Tibial nerve (tissue), 4 donors: ENCODE measurements around the gene RPTOR. TPM values are rescaled to one million over a fixed set of nuclear protein-coding genes. Genes with fewer than 3 reads are reported as not detected.

Source experiments
- DNase-seq, 2 donors: peaks; one replicate each; pipeline ENCODE4 v3.0.0-alpha.2; 2019; ENCODE audit warnings: low spot score in 2 of 2
- H3K27ac ChIP-seq, 4 donors: fragments of 200-600 bp; sonication (generic) in 3 of 4; one replicate each; pipeline ENCODE4 v1.5.1; 2017 to 2019; ENCODE audit warnings: mild to moderate bottlenecking in 1 of 4
- H3K27me3 ChIP-seq, 2 donors: fragments of 200-600 bp; sonication (generic) in 1 of 2; one replicate each; pipeline versions ENCODE4 v1.5.1 to v1.6.0; 2017 to 2019
- H3K36me3 ChIP-seq, 3 donors: fragments of 200-600 bp; sonication (generic); one replicate each; pipeline ENCODE4 v1.5.1; 2018 to 2019
- H3K4me1 ChIP-seq, 4 donors: fragments of 200-600 bp; sonication (generic) in 3 of 4; one replicate each; pipeline ENCODE4 v1.5.1; 2017 to 2019
- H3K4me3 ChIP-seq, 4 donors: fragments of 200-600 bp; sonication (generic) in 3 of 4; one replicate each; pipeline ENCODE4 v1.5.1; 2017 to 2019; ENCODE audit warnings: mild to moderate bottlenecking in 1 of 4, moderate library complexity in 1 of 4
- H3K9me3 ChIP-seq, 4 donors: fragments of 200-600 bp; sonication (generic) in 3 of 4; one replicate each; pipeline ENCODE4 v1.5.1; 2017 to 2019
- EP300 ChIP-seq, 2 donors: sonication (generic); formaldehyde crosslinking; IDR thresholded peaks; one replicate each; pipeline ENCODE4 v1.6.1; 2017; ENCODE audit warnings: antibody characterized with exemption in 2 of 2, mild to moderate bottlenecking in 1 of 2
- POLR2A ChIP-seq, 2 donors: fragments of 450-650 bp; IDR thresholded peaks; one replicate each; pipeline ENCODE4 v1.6.1; 2017; ENCODE audit warnings: antibody characterized with exemption in 2 of 2, mild to moderate bottlenecking in 2 of 2, moderate library complexity in 2 of 2
- WGBS, 2 donors: methylation state at CpG; one replicate each; pipeline ENCODE4 v1.1.5; 2018; 5-methylcytosine and 5-hydroxymethylcytosine counted together
- total RNA-seq, 4 donors: library from RNA; depleted of rRNA; stranded (reverse); fragments of >200 nt; gene quantifications; one replicate each; pipeline ENCODE4 v1.1.0, GENCODE V29; 2016
- TF ChIP-seq, protein P1 (sequence below), 5 experiments: fragments of 200-600 bp in 3 of 5; fragments of 450-650 bp in 2 of 5; sonication (generic) in 3 of 5; IDR thresholded peaks; one replicate each; pipeline ENCODE4 v1.5.1; 2016 to 2019; ENCODE audit warnings: antibody characterized with exemption in 5 of 5, mild to moderate bottlenecking in 3 of 5, moderate library complexity in 2 of 5

The RPTOR gene
- total RNA-seq, 4 donors from 2014 or later: 34.7 to 56.4 (median 40.1) TPM

DNA sequence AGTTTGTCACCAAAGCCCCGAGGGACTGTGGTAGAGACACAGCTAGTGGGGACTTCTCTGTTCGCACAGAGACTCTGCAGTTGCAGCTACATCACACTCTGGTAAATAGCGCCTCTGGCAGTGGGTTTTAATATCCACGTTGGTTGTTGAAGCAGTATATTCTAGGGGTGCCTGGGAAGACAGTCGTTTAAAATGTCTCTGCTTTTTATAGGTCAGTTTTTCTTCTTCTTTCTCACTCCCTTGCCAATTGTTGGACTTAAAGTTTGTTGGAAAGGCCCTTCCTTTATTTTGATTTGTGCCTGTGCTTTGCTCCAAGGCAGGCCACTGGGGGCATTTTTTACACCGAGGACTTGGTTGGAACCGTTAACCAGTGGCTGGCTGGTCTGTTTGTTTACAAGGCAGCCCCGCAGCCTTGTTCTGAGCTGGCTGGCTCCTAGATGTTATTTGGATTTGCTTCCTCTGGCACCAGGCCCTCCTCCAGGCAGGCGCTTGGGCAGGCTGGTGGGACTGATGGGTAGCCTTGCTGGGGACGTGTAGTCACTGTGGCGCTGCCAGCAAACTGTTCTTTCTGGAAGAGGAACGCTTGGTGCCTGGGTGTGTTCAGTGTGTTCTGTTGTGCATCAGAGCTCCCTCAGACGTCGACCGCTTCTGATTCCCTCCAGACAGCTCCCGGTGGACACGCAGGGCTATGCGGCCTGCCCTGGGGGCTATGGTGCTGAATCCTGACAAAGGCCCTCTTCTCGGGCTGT, 228.8 kb downstream of the RPTOR start:
- peaks cover 0 to 16% (median 11%) of the 10 kb centered on the region in 4 donors for H3K4me1 ChIP-seq
- 42 to 54% methylated on average over 17 to 19 of the region's 19 CpGs for WGBS, 2 donors
- H3K4me3 ChIP-seq: no peak overlapping the region
- H3K27ac ChIP-seq: peak overlapping the region in 3 of 4 donors; percentile 47 to 72 (median 62)
- DNase-seq: no peak
- TF ChIP-seq, protein P1, sequence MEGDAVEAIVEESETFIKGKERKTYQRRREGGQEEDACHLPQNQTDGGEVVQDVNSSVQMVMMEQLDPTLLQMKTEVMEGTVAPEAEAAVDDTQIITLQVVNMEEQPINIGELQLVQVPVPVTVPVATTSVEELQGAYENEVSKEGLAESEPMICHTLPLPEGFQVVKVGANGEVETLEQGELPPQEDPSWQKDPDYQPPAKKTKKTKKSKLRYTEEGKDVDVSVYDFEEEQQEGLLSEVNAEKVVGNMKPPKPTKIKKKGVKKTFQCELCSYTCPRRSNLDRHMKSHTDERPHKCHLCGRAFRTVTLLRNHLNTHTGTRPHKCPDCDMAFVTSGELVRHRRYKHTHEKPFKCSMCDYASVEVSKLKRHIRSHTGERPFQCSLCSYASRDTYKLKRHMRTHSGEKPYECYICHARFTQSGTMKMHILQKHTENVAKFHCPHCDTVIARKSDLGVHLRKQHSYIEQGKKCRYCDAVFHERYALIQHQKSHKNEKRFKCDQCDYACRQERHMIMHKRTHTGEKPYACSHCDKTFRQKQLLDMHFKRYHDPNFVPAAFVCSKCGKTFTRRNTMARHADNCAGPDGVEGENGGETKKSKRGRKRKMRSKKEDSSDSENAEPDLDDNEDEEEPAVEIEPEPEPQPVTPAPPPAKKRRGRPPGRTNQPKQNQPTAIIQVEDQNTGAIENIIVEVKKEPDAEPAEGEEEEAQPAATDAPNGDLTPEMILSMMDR (IDR thresholded peaks at IDR 0.05): no peak
- TF ChIP-seq EP300 (IDR thresholded peaks at IDR 0.05): peak in 1 of 2 donors; percentile 38
- no peak for TF ChIP-seq POLR2A (IDR thresholded peaks at IDR 0.05)
- H3K27me3 ChIP-seq: no peaks in the 10 kb centered on the region
- no peaks in the 10 kb centered on the region for H3K9me3 ChIP-seq
- H3K36me3 ChIP-seq: peaks cover 0 to 22% (median 0%) of the 10 kb centered on the region in 3 donors

DNA sequence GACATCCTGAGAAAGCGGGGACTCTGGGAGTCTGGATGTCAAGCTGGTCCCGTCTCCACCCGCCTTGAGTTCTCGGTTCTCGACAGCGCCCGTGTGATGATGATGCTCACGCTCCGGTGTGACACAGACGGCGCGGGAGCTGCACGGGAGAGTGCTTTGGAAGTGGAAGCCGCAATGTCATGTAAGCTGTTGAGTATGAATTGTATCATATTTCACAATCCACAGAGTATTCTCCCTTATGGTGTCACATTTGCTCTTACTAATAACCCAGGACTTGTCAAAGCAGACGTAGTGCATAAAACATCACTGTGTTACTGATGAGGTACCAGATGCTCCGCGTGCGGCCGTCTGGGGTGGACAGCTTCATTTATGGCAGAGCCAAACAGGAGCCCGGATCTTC, 229.5 kb downstream of the RPTOR start:
- no peaks in the 10 kb centered on the region for H3K27me3 ChIP-seq
- TF ChIP-seq, protein P1 (IDR thresholded peaks at IDR 0.05): no peak
- no peak for TF ChIP-seq POLR2A (IDR thresholded peaks at IDR 0.05)
- TF ChIP-seq EP300 (IDR thresholded peaks at IDR 0.05): no peak
- DNase-seq: no peak
- H3K36me3 ChIP-seq: peaks cover 0 to 22% (median 0%) of the 10 kb centered on the region in 3 donors
- peak overlapping the region in 3 of 4 donors; percentile 47 to 72 (median 62) for H3K27ac ChIP-seq
- no peaks in the 10 kb centered on the region for H3K9me3 ChIP-seq
- WGBS, 2 donors: 90 to 92% methylated on average over 20 of the region's 20 CpGs
- no peak overlapping the region for H3K4me3 ChIP-seq
- H3K4me1 ChIP-seq: peaks cover 0 to 16% (median 11%) of the 10 kb centered on the region in 4 donors

DNA sequence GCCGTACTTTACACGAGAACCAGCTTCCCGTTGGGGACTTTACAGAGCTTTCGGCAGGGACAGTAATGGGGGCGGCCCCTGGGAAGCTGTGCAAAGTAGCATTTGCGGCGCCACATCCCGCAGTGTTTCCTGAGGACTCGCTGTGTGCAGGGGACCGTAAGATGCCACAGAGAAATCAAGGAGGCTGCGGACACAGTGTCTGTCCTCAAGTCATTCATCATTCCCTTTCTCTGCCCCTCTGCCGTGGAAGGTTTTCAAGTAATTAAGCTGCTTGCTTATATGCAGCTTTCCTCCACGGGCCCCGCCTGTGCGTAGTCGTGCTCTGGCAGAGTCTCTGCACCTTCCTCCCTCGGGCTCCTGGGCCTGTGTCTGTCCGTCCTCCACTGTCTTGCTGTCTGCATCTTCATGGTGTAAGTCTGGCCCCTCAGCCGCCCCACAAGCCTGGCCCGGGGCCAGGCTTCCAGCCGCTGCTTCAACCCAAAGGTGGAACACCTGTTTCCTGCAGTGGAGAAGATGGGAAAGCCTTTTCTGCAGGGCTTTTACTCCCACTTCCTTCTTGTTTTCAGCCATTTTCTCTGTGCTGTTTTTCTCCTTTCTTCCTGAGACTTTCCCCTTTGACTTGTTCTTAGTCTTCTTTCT, 230.1 kb downstream of the RPTOR start:
- Histone ChIP-seq H3K4me1 (peaks cover 0 to 20% (median 11%) of the 10 kb centered on the region in 4 donors), H3K4me3 (no peak overlapping the region), H3K27me3 (no peaks in the 10 kb centered on the region), H3K9me3 (no peaks in the 10 kb centered on the region), H3K36me3 (peaks cover 0 to 20% (median 0%) of the 10 kb centered on the region in 3 donors), H3K27ac (peak overlapping the region in 1 of 4 donors; percentile 72)
- no peak for DNase-seq
- 78 to 79% methylated on average over 21 of the region's 21 CpGs for WGBS, 2 donors
- TF ChIP-seq, protein P1 (IDR thresholded peaks at IDR 0.05): no peak
- no peak for TF ChIP-seq POLR2A (IDR thresholded peaks at IDR 0.05)
- no peak for TF ChIP-seq EP300 (IDR thresholded peaks at IDR 0.05)

DNA sequence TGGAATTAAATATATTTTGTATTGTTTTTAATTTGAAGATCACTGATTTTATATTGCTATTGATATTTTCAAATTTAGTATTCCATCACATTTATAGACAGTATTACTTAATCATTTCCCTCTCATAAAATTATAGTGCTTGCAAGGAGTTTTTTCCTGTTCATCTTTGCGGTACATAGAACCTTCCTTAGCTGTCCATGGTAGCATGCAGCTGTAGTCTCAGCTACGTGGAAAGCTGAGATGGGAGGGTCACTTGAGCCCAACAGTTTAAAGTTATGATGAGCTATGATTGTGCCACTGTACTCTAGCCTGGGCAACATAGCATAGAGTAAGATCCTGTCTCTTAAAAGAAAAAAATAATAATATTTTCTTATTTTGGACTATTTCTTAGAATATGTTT, 231.2 kb downstream of the RPTOR start:
- no peaks in the 10 kb centered on the region for H3K9me3 ChIP-seq
- H3K27ac ChIP-seq: no peak overlapping the region
- TF ChIP-seq EP300 (IDR thresholded peaks at IDR 0.05): no peak
- TF ChIP-seq, protein P1 (IDR thresholded peaks at IDR 0.05): no peak
- no peak for TF ChIP-seq POLR2A (IDR thresholded peaks at IDR 0.05)
- no peaks in the 10 kb centered on the region for H3K27me3 ChIP-seq
- peaks cover 0 to 9% (median 0%) of the 10 kb centered on the region in 3 donors for H3K36me3 ChIP-seq
- peaks cover 0 to 27% (median 14%) of the 10 kb centered on the region in 4 donors for H3K4me1 ChIP-seq
- no peak for DNase-seq
- no peak overlapping the region for H3K4me3 ChIP-seq
- 89 to 92% methylated on average over 2 of the region's 2 CpGs for WGBS, 2 donors

DNA sequence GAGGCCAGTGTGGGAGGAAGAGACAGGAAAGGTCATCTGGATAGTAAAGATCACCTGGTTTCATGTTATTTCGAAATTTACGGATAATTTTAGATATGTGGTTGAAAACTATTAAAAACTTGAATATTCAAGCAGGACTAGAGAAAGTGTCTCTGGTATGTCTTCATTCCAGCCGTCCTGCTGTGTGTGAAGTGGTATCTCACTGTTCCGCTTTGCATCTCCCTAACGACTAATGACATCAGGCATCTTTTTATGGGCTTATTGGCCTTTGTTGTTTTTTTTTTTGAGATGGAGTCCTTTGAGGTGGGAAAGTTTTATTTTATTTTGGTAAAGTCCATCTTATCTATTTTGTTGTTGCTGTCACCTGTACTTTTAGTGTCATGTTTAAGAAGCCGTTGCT, 232.6 kb downstream of the RPTOR start:
- no peaks in the 10 kb centered on the region for H3K9me3 ChIP-seq
- H3K27ac ChIP-seq: no peak overlapping the region
- 94 to 95% methylated on average over 6 of the region's 6 CpGs for WGBS, 2 donors
- TF ChIP-seq, protein P1 (IDR thresholded peaks at IDR 0.05): no peak
- TF ChIP-seq POLR2A (IDR thresholded peaks at IDR 0.05): no peak
- H3K4me3 ChIP-seq: no peak overlapping the region
- peaks cover 0 to 27% (median 16%) of the 10 kb centered on the region in 4 donors for H3K4me1 ChIP-seq
- no peak for DNase-seq
- peaks cover 0 to 7% (median 0%) of the 10 kb centered on the region in 3 donors for H3K36me3 ChIP-seq
- no peaks in the 10 kb centered on the region for H3K27me3 ChIP-seq
